HG02884 (cell line): ENCODE measurements around the gene MMP24OS.

Experiments used
- ATAC-seq: cut with Tn5 transposase; IDR thresholded peaks from one replicate; pipeline ENCODE4 v1.9.1; 2021; ENCODE audit warnings: mild to moderate bottlenecking, moderate library complexity; ENCODE audit not compliant: unreplicated experiment

MMP24OS gene

GRCh38 chr20:35306931-35307517, 29.1 kb upstream of the MMP24OS start:
- ATAC-seq = no peak

DNA sequence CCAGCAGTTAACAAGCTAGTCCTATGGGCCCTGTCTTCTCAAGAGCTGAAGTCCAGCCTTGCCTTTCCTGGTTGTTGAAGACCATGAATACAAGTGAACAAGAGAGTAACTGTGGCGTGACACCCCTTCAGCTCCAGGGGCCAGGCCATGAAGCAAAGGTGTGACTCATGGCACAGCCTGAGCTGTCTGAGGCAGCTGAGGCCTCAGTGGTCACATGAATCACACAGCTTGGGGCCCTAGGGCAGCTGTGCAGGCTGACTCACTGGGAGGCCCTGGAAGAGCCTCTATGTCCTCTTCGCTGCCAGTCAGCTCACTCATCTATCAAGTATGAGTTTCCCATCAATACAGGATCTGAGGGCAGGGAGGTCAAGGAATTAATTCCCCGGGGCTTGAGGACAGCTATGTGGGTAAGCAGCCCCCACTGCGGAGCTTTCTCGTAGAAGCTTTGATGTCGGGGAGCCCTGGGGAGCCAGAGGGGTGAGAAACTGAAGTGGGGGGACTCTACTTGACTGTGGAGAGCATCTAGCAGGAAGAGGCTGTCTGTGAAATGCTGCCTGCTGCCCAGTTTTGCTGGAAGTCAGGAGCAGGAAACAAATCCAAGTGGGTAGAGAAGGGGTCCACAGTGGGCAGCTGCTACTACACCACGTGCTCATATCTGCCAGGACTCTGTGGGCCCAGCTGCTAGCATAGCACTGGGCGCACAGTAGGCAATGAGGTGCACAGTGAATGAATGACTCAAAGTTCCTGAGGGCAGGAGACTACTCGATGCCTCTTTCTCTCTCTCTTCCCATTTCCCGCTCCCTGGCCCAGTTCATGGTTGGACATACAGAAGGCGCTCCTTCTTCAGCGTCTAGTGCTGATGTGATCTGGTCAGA, 28.0 kb upstream of the MMP24OS start:
- ATAC-seq = no peak

- ATAC-seq = no peak
Observed at GRCh38 chr20:35304956-35305355, 27.0 kb upstream of the MMP24OS start.

- no peak for ATAC-seq
Observed at GRCh38 chr20:35303735-35304491, 26.0 kb upstream of the MMP24OS start.

GRCh38 chr20:35303382-35303734, 25.4 kb upstream of the MMP24OS start:
- no peak for ATAC-seq

- ATAC-seq = no peak
Observed at GRCh38 chr20:35302421-35303335, 24.8 kb upstream of the MMP24OS start.

GRCh38 chr20:35301426-35301825, 23.5 kb upstream of the MMP24OS start:
- no peak for ATAC-seq

- no peak for ATAC-seq
Observed at GRCh38 chr20:35300469-35301262, 22.7 kb upstream of the MMP24OS start.

GRCh38 chr20:35299780-35300179, 21.9 kb upstream of the MMP24OS start:
- ATAC-seq = no peak

- no peak for ATAC-seq
Observed at GRCh38 chr20:35298264-35298663, 20.3 kb upstream of the MMP24OS start.

GRCh38 chr20:35297740-35298139, 19.8 kb upstream of the MMP24OS start:
- ATAC-seq = no peak

DNA sequence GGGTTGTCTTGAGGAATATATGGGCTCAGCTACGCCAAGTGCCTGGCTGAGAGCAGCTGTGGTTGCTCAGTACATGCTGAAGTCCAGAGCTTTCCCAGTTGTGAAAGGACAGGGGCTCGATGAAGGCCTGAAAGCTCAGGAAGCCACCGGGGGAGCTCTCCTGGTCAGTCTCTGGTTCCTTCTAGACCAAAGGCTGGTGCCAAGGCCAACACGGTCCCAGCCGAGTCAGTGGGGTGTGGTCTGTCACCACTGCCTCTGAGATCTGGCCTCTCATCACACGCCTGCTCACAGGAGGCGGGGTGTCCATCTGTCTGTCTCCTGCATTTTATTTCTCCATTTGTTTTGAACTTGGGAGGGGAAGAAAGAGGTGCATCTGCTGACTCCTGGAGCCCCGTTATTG, 19.2 kb upstream of the MMP24OS start:
- ATAC-seq = no peak

DNA sequence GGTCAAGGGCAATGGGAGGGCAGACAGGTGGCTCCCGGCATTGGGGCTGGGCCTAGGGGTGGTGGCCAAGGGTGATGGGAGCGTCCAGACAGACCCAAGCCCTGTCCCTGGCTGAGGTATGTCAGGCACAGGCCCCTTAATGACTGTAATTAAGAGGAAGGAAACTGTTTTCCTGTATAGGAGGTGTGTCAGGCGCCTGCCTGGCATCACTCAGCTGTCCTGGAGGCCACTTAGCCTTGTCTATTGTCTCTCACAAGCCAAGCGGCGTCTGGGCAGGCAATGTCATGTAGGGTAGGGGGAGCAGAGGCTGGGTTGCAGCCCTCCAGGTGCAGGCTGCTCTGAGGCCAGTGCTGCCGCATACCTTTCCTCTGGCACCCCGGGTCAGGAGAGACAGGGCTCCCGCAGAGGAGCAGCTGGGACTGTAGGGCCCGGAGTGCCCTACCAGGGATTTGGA, 18.2 kb upstream of the MMP24OS start:
- ATAC-seq = no peak

GRCh38 chr20:35295674-35296073, 17.8 kb upstream of the MMP24OS start:
- ATAC-seq = no peak

DNA sequence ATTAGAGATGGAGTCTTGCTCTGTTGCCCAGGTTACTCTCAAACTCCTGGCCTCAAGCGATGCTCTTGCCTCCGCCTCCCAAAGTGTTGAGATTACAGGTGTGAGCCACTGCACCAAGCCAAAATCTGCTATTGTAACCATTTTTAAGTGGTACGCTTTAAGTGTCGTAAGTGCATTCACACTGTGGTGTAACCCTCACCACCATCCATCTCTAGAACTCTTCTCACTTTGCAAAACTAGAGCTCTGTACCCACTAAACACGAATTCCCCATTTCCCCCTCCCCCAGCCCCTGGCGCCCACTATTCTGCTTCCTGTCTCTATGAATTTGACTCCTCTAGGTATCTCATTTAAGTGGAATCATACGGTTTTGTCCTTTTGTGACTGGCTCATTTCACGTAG, 17.1 kb upstream of the MMP24OS start:
- ATAC-seq = no peak

DNA sequence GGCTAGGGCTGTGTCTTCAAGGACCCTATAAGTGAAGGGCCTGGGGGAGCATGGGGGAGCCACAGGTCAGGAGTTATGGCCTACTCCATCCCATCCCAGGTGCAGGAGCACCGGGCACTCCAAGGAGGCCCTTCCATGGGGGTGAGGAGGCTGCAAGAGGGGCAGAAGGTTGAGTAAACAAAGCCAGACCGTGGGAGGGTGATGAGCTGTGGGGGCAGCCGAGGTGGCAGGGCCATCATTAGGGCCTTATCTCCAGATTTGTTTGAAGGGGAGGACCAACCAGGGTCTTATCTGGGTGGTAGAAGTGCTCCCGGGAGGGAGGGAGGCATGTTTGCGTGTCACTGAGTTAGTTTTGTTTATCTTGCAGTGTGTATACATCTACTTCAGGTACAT, 16.4 kb upstream of the MMP24OS start:
- no peak for ATAC-seq

DNA sequence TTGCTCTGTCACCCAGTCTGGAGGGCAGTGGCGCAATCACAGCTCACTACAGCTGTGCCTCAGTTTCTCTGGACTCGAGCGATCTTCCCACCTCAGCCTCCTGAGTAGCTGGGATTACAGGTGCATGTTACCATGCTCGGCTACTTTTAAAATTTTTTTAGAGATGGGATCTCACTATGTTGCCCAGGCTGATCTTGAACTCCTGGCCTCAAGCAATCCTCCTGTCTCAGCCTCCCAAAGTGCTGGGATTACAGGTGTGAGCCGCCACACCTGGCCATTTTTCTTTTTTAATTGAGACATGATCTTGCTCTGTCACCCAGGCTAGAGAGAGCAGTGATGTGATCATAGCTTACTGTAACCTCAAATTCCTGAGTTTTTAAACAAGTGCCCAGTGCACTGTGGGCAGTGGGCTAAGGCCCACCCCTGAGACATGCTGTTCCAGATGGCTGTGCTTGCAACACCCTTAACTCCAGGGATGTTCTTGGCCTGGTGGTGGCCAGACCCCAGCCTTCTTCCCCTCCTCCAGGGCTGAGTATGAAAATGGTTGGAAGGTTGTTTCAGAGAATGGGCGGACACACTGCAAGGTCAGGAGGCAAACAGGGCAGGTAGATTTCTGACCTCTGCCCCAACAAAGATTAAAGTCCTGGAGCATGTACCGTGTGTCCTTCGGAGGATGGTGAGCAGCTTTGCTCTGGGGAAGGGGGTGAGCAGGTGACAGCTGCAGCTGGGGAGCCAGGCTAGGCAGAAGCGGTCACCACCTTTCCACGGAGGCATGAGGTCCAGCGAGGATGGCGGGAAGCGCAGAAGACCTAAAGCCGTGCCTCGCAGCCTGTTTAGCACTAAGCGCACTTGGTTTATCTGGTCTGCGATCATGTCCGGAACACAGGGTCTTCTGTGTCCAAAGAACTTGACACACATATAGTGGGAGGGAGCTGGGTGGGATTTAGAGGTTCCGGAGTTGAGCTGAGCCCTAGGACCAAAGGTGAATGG, 15.7 kb upstream of the MMP24OS start:
- ATAC-seq = no peak

- ATAC-seq = no peak
Observed at GRCh38 chr20:35292504-35293285, 14.8 kb upstream of the MMP24OS start.
